Keratinocyte (primary cell): ENCODE data around the gene PARP9. TPM values are rescaled to one million over a fixed set of nuclear protein-coding genes. Genes with fewer than 3 reads are reported as not detected.

Source experiments
- DNase-seq: peaks from one replicate; pipeline ENCODE4 v3.0.0-alpha.2; 2011; ENCODE audit warnings: low read depth, missing footprints, low spot score
- FAIRE-seq: peaks from 2 replicates; lab custom pipeline; 2011; peaks lifted over from hg19 to GRCh38; lab: Jason Lieb, UNC
- H2AFZ ChIP-seq: 2 replicates; pipeline ENCODE4 v1.6.0; 2012; ENCODE audit warnings: low read length, control low read depth, inconsistent platforms; ENCODE audit not compliant: control insufficient read depth
- H3K27ac ChIP-seq: 2 replicates; pipeline ENCODE4 v1.5.1; 2011; ENCODE audit warnings: low read length; ENCODE audit not compliant: control insufficient read depth, insufficient read depth
- H3K27me3 ChIP-seq: 3 replicates; pipeline ENCODE4 v1.6.0; 2011; ENCODE audit warnings: low read length; ENCODE audit not compliant: control insufficient read depth, insufficient read depth; ENCODE audit errors: extremely low read depth
- H3K36me3 ChIP-seq, 2 experiments: 2 replicates in 1 of 2; 3 replicates in 1 of 2; pipeline ENCODE4 v1.5.1; 2011; ENCODE audit warnings: low read length in 2 of 2, mild to moderate bottlenecking in 1 of 2; ENCODE audit not compliant: control insufficient read depth in 2 of 2, insufficient read depth in 2 of 2; ENCODE audit errors: extremely low read depth in 1 of 2
- H3K4me1 ChIP-seq: 3 replicates; pipeline ENCODE4 v1.5.1; 2011; ENCODE audit warnings: low read length; ENCODE audit not compliant: control insufficient read depth, insufficient read depth; ENCODE audit errors: extremely low read depth
- H3K4me2 ChIP-seq: 3 replicates; pipeline ENCODE4 v1.6.0; 2011; ENCODE audit warnings: low read depth, low read length; ENCODE audit not compliant: control insufficient read depth, insufficient read depth; ENCODE audit errors: extremely low read depth
- H3K4me3 ChIP-seq, 3 experiments: fragments of 200-600 bp in 1 of 3; sonication (generic) in 1 of 3; 2 replicates in 2 of 3; 3 replicates in 1 of 3; pipeline ENCODE4 v1.5.1; 2011 to 2016; ENCODE audit warnings: low read length in 3 of 3, mild to moderate bottlenecking in 3 of 3, control low read depth in 2 of 3, inconsistent platforms in 1 of 3, low read depth in 1 of 3, mixed read lengths in 1 of 3, mixed run types in 1 of 3, moderate library complexity in 1 of 3; ENCODE audit not compliant: control insufficient read depth in 2 of 3, insufficient read depth in 2 of 3; ENCODE audit errors: extremely low read depth in 1 of 3
- H3K79me2 ChIP-seq: 2 replicates; pipeline ENCODE4 v1.6.0; 2012; ENCODE audit warnings: low read length; ENCODE audit not compliant: control insufficient read depth, insufficient read depth
- H3K9ac ChIP-seq: 3 replicates; pipeline ENCODE4 v1.6.0; 2011; ENCODE audit warnings: low read length; ENCODE audit not compliant: control insufficient read depth, insufficient read depth; ENCODE audit errors: extremely low read depth
- H3K9me1 ChIP-seq: 3 replicates; pipeline ENCODE4 v1.6.0; 2011; ENCODE audit warnings: low read length; ENCODE audit not compliant: control insufficient read depth, insufficient read depth; ENCODE audit errors: extremely low read depth
- H3K9me3 ChIP-seq: 2 replicates; pipeline ENCODE4 v1.5.1; 2012; ENCODE audit warnings: low read depth, low read length; ENCODE audit not compliant: control insufficient read depth
- H4K20me1 ChIP-seq: 3 replicates; pipeline ENCODE4 v1.6.0; 2011; ENCODE audit warnings: low read length; ENCODE audit not compliant: control insufficient read depth, insufficient read depth; ENCODE audit errors: extremely low read depth
- EZH2 ChIP-seq: IDR thresholded peaks from one replicate; pipeline ENCODE4 v1.6.1; 2012; ENCODE audit warnings: inconsistent platforms, mild to moderate bottlenecking, low read length, moderate library complexity
- dilution Hi-C: fragments of 300-500 bp; cut with MboI; formaldehyde crosslinking; loops from one replicate; pipeline ENCODE4 v1.7.0; 2020; ENCODE audit warnings: low sequenced_read_pairs; ENCODE audit not compliant: extremely low pct_ligation_motif_present
- polyA plus RNA-seq, 5 experiments: library from polyadenylated mRNA; depleted of rRNA in 3 of 5; stranded (reverse) in 3 of 5; stranded (forward) in 1 of 5; unstranded in 1 of 5; fragments of >200 nt; gene quantifications; 1 replicate in 1 of 5; 2 replicates in 3 of 5; 3 replicates in 1 of 5; pipeline versions ENCODE4 v1.2.1 to v1.2.3, GENCODE V29; 2011 to 2012; ENCODE audit warnings: missing spikeins in 2 of 5, low read depth in 1 of 5, low replicate concordance in 1 of 5
- TF ChIP-seq, protein P1 (sequence below), 3 experiments: IDR thresholded peaks in 1 of 3; conservative IDR thresholded peaks in 1 of 3; optimal IDR thresholded peaks in 1 of 3; 2 replicates in 2 of 3; 3 replicates in 1 of 3; pipeline versions ENCODE3 to v1.5.1; 2011; ENCODE audit warnings: low read length in 3 of 3, mild to moderate bottlenecking in 3 of 3, moderate library complexity in 2 of 3, control low read depth in 1 of 3, inconsistent platforms in 1 of 3; ENCODE audit not compliant: insufficient read depth in 2 of 3; ENCODE audit errors: extremely low read depth in 1 of 3

PARP9 gene
- polyA plus RNA-seq, 1 donor (not counting 4 experiments of a cell fraction or from before 2014, with no cell fraction given), result 70.1 TPM

- no peaks in the 10 kb centered on the region for H4K20me1 ChIP-seq
- H3K36me3 ChIP-seq, result no peaks in the 10 kb centered on the region
- dilution Hi-C loops, result no loop called here
Observed at GRCh38 chr3:122590610-122591009, 26.5 kb upstream of the PARP9 start.

GRCh38 chr3:122589297-122589696 lies 25.2 kb upstream of the PARP9 start:
- no peaks in the 10 kb centered on the region for H3K4me1 ChIP-seq
- DNase-seq (no peak), FAIRE-seq (no peak)
- no peak overlapping the region for H2AFZ ChIP-seq
- TF ChIP-seq EZH2, result no peak
- TF ChIP-seq, protein P1, sequence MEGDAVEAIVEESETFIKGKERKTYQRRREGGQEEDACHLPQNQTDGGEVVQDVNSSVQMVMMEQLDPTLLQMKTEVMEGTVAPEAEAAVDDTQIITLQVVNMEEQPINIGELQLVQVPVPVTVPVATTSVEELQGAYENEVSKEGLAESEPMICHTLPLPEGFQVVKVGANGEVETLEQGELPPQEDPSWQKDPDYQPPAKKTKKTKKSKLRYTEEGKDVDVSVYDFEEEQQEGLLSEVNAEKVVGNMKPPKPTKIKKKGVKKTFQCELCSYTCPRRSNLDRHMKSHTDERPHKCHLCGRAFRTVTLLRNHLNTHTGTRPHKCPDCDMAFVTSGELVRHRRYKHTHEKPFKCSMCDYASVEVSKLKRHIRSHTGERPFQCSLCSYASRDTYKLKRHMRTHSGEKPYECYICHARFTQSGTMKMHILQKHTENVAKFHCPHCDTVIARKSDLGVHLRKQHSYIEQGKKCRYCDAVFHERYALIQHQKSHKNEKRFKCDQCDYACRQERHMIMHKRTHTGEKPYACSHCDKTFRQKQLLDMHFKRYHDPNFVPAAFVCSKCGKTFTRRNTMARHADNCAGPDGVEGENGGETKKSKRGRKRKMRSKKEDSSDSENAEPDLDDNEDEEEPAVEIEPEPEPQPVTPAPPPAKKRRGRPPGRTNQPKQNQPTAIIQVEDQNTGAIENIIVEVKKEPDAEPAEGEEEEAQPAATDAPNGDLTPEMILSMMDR (optimal IDR thresholded peaks at IDR 0.05 in 1 of 3, IDR thresholded peaks at IDR 0.05 in 1 of 3, conservative IDR thresholded peaks at IDR 0.05 in 1 of 3; ENCODE audit: extremely low read depth in 1 of 3, insufficient read depth in 2 of 3, low read length in 3 of 3), result no peak
- H3K9me1 ChIP-seq, result no peaks in the 10 kb centered on the region
- H3K27me3 ChIP-seq, result no peaks in the 10 kb centered on the region
- H4K20me1 ChIP-seq, result no peaks in the 10 kb centered on the region
- no peaks in the 10 kb centered on the region for H3K36me3 ChIP-seq
- H3K4me3 ChIP-seq, result no peak overlapping the region
- H3K4me2 ChIP-seq, result no peak overlapping the region
- dilution Hi-C loops, result no loop called here
- no peak overlapping the region for H3K9ac ChIP-seq
- H3K79me2 ChIP-seq, result no peaks in the 10 kb centered on the region
- H3K27ac ChIP-seq, result no peak overlapping the region
- no peaks in the 10 kb centered on the region for H3K9me3 ChIP-seq

More at GRCh38 chr3:122590610-122591009, 26.5 kb upstream of the PARP9 start:
- no peak overlapping the region for H3K9ac ChIP-seq
- H3K4me1 ChIP-seq, result no peaks in the 10 kb centered on the region
- no peak for DNase-seq
- H3K27ac ChIP-seq, result no peak overlapping the region
- FAIRE-seq, result no peak
- no peaks in the 10 kb centered on the region for H3K9me3 ChIP-seq
- H3K27me3 ChIP-seq, result no peaks in the 10 kb centered on the region
- H3K9me1 ChIP-seq, result no peaks in the 10 kb centered on the region
- TF ChIP-seq EZH2, result no peak
- TF ChIP-seq, protein P1 (optimal IDR thresholded peaks at IDR 0.05 in 1 of 3, IDR thresholded peaks at IDR 0.05 in 1 of 3, conservative IDR thresholded peaks at IDR 0.05 in 1 of 3; ENCODE audit: extremely low read depth in 1 of 3, insufficient read depth in 2 of 3, low read length in 3 of 3), result no peak
- no peaks in the 10 kb centered on the region for H3K79me2 ChIP-seq
- H3K4me3 ChIP-seq, result no peak overlapping the region
- H2AFZ ChIP-seq, result no peak overlapping the region
- H3K4me2 ChIP-seq, result no peak overlapping the region
